GM19455 (cell line): ENCODE data around the gene MAL.

ENCODE experiments used
- ATAC-seq: cut with Tn5 transposase; IDR thresholded peaks from one replicate; pipeline ENCODE4 v1.9.1; 2021; ENCODE audit not compliant: unreplicated experiment

MAL gene

DNA sequence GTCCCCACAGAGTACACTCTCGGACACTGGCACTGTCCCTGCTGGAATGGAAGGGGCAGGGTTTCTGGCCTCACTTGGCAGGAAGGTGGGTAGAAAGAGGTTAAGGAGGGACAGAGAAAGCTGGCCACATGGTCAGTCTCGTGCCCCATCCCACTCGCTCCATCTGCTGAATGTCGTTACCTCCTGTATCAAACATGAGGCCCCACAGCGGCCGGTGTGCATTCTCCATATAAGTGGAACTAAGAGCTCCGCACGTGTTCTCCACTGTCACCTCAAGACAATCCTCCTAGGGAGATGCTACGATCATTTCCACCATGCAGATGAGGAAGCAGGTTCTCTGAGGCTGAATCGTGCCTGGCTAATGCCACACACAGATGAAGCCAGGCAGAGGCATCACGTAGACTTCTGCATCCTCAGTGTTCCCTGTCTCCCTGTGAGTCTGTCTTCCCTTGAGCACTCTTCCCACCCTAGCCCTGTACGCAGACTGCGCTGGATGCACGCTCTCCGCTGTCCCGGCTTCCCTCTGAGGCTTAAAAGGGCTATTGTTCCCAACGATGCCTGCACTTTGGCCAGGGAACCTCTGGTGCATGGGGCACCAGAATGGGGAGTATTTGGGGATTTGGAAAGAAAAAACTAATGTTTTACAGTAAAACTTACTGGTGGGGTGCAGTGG is 35.1 kb downstream of the MAL start:
- ATAC-seq = no peak

DNA sequence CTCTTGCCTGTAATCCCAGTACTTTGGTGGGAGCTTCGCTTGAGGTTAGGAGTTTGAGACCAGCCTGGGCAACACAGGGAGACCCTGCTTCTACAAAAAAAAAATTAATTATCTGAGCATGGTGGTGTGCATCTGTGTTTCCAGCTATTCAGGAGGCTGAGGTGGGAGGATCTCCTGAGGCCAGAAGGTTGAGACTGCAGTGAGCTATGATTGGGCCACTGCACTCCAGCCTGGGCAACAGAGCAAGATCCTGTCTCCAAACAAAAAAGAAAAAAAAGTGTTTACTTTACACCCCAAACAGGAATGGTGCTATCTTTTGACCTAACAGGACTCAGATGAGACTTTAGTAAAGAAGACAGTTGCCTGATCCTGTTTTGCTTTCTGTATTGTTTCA is 35.6 kb downstream of the MAL start:
- no peak for ATAC-seq

DNA sequence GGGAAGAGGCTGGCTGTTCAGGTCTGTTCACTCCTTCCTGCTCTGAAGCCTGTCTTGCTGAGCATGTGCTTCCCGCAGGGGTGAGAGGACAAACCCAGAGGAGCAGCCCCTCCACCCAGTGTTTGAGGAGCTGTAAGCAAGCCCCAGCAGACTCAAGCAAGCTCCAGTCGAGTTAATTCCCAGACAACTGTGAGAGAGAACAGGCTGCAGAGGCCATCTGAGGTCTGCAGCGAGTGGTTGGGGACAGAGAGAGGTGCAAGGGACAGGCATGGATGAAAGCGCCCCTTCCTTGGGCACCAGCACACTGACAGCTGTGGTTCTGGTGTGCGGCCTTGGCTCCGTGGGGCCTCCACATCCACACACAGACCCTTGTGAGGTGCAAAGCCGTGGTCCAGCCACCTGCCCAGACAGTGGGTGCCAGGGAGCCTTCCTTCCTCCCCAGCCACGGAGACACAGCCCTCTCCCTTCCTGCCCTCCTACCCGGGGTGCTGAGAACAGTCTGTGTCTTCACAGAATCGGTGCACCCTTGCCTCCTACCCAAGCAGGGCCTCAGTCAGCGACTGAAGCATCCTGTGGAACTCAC is 36.2 kb downstream of the MAL start:
- no peak for ATAC-seq

DNA sequence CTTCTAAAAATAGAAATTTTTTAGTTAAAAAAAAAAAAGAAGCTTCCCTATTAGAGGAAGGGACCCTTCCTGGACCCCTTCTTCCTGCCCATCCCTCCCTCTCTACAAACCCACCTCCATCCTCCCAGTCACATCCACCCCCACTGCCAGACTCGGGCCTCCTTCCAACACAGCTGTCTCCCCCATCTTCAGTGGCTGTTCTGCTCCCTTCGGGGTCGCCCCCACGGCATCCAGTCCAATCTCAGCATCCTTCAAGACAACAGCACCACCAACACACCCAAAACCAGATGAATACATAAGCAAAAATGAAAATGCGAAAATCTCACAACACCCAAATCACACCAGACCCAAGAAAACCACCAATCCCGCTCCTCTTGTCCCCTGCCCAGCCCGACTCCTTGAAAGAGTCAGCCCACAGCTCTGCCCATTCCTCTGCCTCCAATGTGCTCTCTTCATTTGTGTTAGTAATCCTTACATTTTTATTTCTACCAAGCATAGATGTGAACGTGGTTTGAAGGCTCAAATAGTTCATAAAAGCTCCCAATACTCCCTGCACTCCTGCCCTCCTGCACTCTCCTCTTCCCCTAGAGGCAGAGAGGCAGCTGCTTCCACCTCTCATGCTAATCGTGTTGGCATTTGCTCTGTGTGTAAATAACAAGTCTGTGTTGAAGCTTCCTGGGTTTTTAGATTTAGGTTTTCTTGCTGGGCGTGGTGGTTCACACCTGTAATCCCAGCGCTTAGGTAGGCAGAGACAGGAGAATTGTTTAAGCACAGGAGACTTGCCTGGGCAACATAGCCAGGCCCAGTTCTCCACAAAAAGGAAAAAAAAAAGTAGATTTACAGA is 37.0 kb downstream of the MAL start:
- ATAC-seq = peak; percentile 24

DNA sequence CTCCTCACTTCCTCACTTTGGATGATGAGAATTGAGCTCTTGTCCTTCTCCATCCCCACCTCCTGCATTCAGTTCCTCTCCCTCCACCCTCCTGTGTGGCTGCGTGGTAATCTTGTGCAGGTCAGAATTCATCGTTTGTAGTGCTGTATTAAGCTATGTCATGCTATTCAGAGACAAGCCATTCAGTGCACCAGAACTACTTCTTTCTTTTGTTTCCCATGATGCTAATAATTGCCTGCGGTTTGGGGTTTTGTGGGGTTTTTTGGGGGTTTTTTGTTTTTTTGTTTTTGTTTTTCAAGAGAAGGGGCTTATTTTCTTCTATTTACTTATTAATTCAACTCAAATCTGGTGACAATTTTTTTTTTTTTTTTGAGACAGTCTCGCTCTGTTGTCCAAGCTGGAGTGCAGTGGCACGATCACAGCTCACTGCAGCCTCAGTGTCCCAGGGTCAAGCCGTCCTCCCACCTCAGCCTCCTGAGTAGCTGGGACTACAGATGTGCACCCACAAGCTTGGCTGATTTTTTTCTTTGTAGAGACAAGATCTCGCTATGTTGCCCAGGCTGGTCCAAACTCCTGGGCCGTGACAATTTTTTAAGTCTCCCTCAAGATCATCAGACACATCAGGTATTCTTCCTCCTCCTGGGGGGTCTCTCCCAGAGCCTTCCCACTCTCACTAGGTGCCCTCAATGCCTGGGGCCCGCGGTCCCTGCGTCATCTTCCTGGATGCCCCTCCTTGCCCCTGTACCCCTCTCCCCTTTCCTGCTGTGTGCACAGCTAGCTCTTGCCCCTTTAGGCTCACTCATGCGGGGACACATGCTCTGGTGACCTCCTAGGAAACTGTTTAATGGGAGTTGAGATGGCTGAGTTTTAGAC is 37.8 kb downstream of the MAL start:
- peak; percentile 78 for ATAC-seq

DNA sequence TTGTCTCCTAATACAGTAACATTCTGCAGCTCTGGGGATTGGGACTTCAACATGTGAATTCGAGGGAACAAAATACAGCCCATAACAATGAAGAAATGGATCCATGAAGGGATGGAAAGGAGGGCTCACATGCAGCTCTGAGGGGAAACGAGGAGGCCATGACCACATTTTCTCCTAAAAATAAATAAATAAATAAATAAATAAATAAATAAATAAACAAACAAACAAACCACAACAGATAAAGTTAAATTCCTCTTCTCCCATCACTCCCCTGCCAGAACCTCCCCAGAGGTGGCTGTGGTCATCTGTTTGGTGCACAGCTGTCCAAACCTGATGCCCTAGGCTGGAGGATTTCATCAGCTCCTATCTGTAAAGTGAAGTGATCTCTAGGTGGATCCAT is 42.7 kb downstream of the MAL start:
- no peak for ATAC-seq

DNA sequence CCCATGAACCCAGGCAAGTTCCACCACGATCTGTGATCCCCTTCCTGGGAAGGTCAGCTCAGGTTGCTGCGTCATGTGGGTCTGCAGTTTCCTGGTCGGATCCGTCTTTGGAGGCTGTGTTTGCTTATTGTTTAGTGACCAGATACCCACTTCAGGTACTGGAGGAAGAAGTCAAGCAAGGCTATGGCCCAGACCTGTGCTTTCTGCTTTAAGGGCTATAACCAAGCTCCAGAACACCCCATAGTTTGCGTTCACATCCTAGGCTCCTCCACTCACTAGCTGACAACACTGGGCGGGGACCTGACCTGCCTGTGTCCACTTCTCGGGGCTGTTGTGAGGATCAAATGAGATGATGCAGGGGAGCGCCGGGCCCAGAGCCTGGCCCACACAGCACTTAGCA is 44.0 kb downstream of the MAL start:
- no peak for ATAC-seq

DNA sequence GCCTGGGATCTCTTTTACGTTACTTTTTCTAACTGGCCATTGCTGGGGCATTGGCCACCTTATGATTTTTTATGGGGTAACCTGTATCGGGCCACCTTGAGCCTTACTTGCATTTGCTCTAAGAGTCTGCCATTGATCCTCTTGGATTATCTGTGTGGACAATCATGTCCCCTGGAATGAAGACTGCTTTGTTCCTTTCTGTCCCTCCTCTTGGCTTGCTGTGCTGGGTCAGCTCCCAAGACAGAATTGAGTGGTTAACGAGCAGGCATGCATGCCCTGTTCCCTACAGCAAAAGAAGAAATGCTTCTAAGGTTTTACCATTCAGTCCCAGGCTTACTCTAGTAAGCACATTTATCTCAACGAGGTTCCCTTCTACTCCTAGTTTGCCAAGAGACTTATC is 46.3 kb downstream of the MAL start:
- no peak for ATAC-seq

DNA sequence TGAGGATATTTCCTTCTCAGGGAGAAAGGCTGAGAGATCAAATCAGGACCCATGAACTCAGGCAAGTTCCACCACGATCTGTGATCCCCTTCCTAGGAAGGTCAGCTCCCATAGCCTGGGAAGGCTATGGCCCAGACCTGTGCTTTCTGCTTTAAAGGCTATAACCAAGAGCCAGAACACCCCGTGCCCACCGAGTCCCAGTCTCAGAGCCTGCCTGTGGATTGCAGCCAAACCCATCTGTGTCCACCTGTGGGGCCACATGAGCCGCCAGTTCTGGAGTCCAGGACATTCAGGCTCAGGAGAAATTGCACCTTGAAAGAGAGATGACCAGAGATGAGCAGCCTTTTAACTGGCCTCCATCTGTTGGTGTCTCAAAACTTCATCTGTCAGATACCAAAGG is 46.9 kb downstream of the MAL start:
- no peak for ATAC-seq

DNA sequence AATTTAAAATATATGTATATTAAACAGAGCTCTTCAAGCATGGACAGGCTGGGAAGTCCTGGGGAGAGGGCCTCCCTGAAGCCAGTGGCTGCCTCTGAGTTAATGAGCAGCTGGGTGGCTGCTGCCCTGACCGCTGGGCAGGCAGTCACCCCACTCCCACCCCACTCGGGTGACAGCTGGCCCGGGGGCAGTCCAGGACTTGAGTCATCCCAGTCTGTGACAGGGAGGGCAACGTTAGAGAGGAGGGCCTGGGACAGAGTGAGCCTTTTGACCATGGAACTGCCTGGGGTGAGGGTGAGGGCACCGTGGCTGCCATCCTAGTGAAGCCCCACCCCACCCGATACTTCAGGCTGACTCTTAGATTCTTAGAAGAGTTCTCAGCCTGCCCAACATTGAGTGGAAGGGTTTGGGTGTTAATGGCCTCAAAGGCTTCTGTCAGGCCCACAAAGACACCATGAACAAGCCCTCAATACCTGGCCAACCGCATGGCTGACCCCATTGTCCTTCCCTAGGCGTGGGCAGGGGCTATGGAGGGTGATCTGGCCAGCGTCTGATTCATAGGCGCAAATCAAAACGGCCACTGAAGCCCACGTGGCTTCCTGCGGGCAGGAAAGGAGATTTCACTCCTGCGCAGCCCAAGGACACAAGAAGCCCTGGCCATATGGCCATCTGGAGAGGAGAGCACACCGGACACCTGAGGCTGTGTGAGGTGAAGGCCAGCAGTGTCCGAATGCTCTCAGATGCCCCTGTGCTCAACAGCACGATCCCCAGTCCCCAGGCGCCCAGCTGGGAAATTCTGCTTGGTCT is 48.6 kb downstream of the MAL start:
- no peak for ATAC-seq

DNA sequence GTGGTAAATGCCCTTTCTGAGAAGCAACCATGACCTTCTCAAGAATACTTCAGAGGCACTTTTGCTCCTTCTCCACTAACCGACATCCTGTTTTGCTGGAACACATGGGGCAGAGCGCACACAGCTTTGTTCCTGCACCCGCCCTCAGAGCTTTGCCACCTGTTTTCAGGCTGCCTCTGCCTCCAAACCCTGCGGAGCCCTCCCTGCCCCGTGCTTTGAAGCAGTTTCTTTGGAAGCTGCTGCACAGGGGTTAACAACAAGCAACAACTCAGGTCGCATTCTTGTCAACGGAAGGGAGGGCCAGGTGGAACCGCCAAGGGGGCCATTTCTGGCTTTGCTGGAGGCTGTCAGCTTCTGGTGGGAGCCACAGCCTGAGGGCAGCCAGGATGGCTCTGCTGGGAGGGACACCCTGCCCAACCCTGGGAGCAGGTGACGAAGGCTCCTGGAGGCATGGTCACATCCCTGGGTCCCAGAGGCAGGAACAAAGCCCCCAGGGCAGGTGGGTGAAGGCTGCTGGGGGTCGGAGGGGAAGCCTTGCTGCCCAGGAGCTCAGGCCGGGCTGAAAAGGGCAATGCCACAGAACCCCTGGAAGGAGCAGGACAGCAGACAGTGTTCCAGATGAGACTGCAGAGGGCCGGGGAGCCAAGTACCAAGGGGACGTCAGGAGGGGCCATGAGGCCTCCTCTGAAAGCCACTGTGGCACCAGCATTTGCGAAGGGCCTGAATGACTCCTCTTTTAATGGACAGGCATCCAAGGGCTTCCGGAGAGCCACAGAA is 49.3 kb downstream of the MAL start:
- no peak for ATAC-seq

DNA sequence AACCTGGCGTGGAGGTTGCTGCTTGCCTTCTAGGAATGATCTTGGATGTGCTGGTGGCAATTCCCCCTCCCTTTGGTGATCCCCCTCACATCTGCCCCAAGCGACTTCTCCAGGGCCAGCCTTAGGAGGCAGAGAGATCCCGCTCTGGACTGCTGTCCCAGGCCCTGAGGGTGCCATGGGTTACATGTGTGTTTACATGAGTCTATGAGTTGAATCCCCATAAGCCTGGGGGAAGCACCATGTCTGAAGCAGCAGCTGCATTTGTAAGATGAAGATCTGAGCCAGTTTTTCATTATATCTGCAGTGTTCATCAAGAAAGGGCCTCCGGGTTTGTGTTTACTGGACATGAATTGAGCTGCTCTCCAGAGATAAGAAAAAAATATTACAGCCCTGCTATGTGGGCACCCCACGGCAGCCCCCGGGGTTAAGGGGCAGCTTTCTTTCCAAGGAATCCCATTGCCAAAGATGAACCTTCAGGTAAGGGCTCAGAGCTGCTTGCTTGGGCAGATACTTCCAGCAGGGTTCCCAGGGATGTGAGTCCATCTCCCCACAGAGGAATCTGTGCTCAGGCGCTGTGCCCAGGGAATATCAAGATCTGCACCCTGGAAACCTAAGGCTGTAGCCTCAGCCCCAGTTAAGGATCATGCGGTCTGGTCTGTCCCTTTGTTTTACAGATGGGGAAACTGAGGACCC is 50.1 kb downstream of the MAL start:
- no peak for ATAC-seq

DNA sequence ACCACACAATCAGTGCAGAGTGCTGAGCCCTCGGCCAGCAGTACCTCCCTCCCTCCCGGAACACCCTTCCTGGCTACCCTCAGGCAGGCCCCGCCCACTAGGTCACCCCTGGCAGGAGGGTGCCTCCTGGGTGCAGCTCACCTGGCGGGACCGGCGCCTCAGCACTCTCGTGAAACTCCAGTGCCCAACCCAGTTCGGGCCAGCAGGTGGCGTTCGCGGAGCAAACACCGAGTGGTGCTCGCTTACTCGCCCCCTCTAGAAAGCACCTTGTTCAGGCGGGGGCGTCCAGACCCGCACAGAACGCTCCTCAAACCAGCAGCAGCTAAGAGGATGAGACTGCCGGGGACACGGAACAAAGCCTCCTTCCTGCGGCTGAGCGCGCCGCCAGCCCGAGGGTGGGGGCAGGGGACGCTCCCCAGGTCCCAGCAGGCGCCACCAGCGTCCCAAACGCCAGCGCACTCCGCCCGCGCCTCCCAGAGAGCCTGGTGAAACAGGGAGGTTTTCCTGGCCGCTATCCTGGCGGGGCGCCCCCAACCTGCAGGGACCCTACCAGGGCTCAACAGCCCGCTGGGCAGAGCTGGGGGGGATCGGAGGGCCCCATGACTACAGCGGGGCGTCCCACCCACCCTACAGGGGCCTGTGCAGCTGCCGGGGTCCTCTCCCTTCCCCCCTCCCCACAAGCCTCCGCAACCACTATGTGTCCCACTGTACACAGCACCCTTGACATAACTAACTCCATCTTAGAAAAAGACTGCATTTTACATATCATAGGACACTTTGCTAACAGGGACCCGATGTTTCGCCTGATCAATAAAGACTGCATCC is 51.4 kb downstream of the MAL start:
- ATAC-seq = peak; percentile 80

DNA sequence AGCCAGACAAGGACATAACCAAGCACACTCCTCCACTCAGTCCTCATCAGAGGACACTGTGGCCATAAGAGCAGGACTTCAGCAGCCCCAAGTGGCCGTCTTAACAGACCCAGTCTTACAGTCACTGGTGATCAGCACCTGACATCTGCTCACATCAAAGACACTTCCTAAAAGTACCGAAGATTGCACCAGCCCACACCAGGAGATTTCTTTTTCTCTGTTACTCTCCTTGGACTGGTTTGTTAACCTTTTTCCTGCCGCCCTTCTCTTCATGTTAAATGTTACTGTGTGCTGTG is 52.0 kb downstream of the MAL start:
- no peak for ATAC-seq

DNA sequence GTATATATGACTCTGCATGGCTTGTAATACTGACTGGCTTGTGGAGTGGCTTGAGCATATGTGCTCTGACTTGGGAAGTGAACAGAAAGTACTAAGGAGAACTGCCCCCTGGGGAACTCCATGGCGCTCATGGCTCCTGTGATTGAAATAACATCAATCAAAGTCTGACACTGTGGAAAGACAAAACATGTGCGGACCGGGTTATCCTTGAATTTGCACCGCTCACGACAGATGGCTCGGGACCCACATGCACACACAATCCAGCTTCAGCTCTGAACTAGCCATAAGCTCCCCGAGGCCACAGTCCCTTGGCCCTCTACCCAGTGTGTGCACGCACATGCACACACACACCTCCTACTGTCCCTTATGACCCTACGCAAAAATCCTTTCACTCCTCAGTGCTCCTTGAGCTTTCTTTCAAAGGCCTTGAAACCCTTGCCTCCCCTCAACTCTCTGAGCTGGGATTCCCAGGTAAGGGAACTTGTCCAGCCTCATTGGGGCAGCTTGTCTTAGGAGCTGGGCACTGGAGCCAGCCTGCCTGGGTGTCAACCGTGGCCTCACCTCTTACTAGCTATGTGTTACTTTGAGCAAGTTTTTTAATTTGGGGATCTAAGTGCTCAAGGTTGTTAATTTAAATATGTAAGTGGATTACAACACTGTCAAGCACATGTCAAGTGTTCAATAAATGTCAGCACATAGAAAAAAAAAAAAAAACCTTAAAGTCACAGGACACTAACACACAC is 52.5 kb downstream of the MAL start:
- ATAC-seq = no peak

DNA sequence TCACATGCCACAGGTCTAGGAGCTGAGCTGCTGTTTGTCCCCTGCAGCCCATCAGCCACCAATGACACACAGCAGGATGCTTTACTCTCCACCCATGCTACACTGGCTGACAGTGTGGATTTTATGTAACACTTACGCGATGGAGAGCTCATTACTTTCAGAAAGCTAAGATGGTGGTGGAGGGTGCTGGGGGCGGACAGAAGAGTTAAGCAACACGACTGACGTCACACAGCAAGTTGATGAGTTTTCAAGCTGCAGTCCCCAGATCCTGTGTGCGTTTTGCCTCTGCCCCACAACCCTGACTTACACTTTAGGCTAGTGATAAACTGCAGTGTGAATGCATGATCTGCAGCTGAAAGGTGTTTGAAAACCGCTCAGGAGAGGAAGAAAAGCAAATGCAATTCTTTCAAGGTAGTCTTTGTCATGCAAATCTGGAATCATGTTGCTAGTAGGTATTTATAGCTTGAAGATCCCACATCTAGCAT is 53.7 kb downstream of the MAL start:
- ATAC-seq = no peak

DNA sequence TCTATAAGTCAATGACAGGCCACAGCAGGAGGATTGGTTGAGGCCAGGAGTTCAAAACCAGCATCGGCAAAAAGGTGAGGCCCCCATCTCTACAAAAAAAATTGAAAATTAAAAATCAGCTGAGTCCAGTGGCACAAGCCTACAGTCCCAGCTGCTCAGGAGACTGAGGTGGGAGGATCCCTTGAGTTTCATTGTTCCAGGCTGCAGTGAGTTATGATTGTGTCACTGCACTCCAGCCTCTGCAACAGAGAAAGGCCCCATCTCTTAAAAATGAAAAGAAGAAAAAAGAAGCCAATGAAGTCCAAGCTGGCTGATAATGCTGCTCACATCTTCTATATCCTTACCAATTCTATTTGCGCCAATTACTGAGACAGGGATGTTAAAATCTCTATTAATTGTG is 57.0 kb downstream of the MAL start:
- ATAC-seq = no peak

DNA sequence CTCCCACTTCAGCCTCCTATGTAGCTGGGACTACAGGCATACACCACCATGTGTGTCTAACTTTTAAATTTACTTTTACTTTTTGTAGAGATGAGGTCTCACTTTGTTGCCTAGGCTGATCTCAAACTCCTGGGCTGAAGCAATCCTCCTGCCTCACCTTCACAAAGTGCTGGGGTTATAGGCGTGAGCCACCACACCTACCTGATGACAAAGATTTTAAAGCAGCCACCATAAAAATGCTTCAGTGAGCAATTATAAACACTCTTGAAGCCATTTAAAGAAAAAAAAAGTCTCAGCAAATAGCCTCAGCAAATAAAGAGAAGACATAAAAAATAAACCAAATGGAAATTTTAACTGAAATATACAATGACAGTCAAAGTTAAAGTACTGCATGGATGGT is 60.5 kb downstream of the MAL start:
- no peak for ATAC-seq
